SK-N-SH treated with all-trans-retinoic acid at 6 μM for 48 hours (cell line): ENCODE data around the gene RABGGTB.
"Not testable (repeated sequence)": the region's sequence is repeated elsewhere in the genome, so short reads cannot be mapped to it uniquely, and the experiment has no call there.

Experiments used
- ATAC-seq: fragments of 200-7000 bp; cut with Tn5 transposase; 3 replicates; pipeline ENCODE4 v1.9.1; 2020; ENCODE audit warnings: mild to moderate bottlenecking, moderate library complexity
- ARNTL ChIP-seq: fragments of 450-650 bp; formaldehyde crosslinking; IDR thresholded peaks from 2 replicates; pipeline ENCODE4 v1.5.0; 2020; ENCODE audit warnings: low read depth, mild to moderate bottlenecking, moderate library complexity, borderline replicate concordance
- BACH2 ChIP-seq: fragments of 250-450 bp; sonication (Bioruptor Pico); IDR thresholded peaks from 2 replicates; pipeline ENCODE4 v1.9.0; 2021; ENCODE audit warnings: mild to moderate bottlenecking, borderline replicate concordance
- CSDC2 ChIP-seq: fragments of 250-450 bp; sonication (Bioruptor Pico); IDR thresholded peaks from 2 replicates; pipeline ENCODE4 v1.5.0; 2020; ENCODE audit warnings: mild to moderate bottlenecking, moderate library complexity
- CSRNP3 ChIP-seq: fragments of 250-450 bp; sonication (Bioruptor Pico); IDR thresholded peaks from 2 replicates; pipeline ENCODE4 v1.5.1; 2021; ENCODE audit warnings: mild to moderate bottlenecking, moderate library complexity
- ESRRG ChIP-seq: fragments of 250-450 bp; sonication (Bioruptor Pico); IDR thresholded peaks from 2 replicates; pipeline ENCODE4 v1.6.1; 2021; ENCODE audit warnings: mild to moderate bottlenecking
- ISL1 ChIP-seq: fragments of 250-450 bp; sonication (Bioruptor Pico); IDR thresholded peaks from 2 replicates; pipeline ENCODE4 v2.1.2; 2022; ENCODE audit warnings: mild to moderate bottlenecking, moderate library complexity
- PATZ1 ChIP-seq: fragments of 250-450 bp; sonication (Bioruptor Pico); IDR thresholded peaks from 2 replicates; pipeline ENCODE4 v1.8.0; 2020; ENCODE audit warnings: mild to moderate bottlenecking, moderate library complexity, borderline replicate concordance
- RARB ChIP-seq: fragments of 250-450 bp; sonication (Bioruptor Pico); IDR thresholded peaks from 2 replicates; pipeline ENCODE4 v1.8.0; 2021; ENCODE audit warnings: mild to moderate bottlenecking, moderate library complexity
- SNAI2 ChIP-seq: fragments of 250-450 bp; sonication (Bioruptor Pico); IDR thresholded peaks from 2 replicates; pipeline ENCODE4 v1.5.0; 2020; ENCODE audit warnings: mild to moderate bottlenecking, moderate library complexity
- TCF4 ChIP-seq: fragments of 250-450 bp; sonication (Bioruptor Pico); IDR thresholded peaks from 2 replicates; pipeline ENCODE4 v1.8.0; 2021; ENCODE audit warnings: mild to moderate bottlenecking, moderate library complexity, borderline replicate concordance
- TOX ChIP-seq: fragments of 250-450 bp; sonication (Bioruptor Pico); IDR thresholded peaks from 2 replicates; pipeline ENCODE4 v1.8.0; 2021; ENCODE audit warnings: mild to moderate bottlenecking, moderate library complexity, borderline replicate concordance
- TSHZ2 ChIP-seq: fragments of 250-450 bp; sonication (Bioruptor Pico); IDR thresholded peaks from 2 replicates; pipeline ENCODE4 v1.5.0; 2020; ENCODE audit warnings: mild to moderate bottlenecking, moderate library complexity
- ZC3H10 ChIP-seq: fragments of 250-450 bp; sonication (Bioruptor Pico); IDR thresholded peaks from 2 replicates; pipeline ENCODE4 v1.5.1; 2021; ENCODE audit warnings: mild to moderate bottlenecking, moderate library complexity
- ZFP3 ChIP-seq: fragments of 250-450 bp; sonication (Bioruptor Pico); IDR thresholded peaks from 2 replicates; pipeline ENCODE4 v1.5.0; 2020; ENCODE audit warnings: mild to moderate bottlenecking, moderate library complexity
- ZFP30 ChIP-seq: fragments of 450-650 bp; formaldehyde crosslinking; IDR thresholded peaks from 2 replicates; pipeline ENCODE4 v1.5.0; 2022; ENCODE audit warnings: mild to moderate bottlenecking, moderate library complexity
- ZNF565 ChIP-seq: fragments of 450-650 bp; formaldehyde crosslinking; conservative IDR thresholded peaks from 2 replicates; pipeline ENCODE4 v1.5.0; 2020; ENCODE audit warnings: low read depth, mild to moderate bottlenecking, moderate library complexity
- ZNF70 ChIP-seq: fragments of 450-650 bp; formaldehyde crosslinking; IDR thresholded peaks from 2 replicates; pipeline ENCODE4 v1.5.0; 2020; ENCODE audit warnings: mild to moderate bottlenecking, moderate library complexity
- ZNF8 ChIP-seq: fragments of 450-650 bp; formaldehyde crosslinking; IDR thresholded peaks from 2 replicates; pipeline ENCODE4 v1.5.0; 2020; ENCODE audit warnings: mild to moderate bottlenecking, moderate library complexity
- TF ChIP-seq, protein P1 (sequence below): fragments of 250-450 bp; sonication (Bioruptor Pico); IDR thresholded peaks from 2 replicates; pipeline ENCODE4 v1.8.0; 2021; ENCODE audit warnings: low read depth, mild to moderate bottlenecking, moderate library complexity, borderline replicate concordance

Gene RABGGTB

GRCh38 chr1:75808921-75809320, 22.9 kb downstream of the RABGGTB start:
- no peak for TF ChIP-seq BACH2 (CRISPR knock-in tag)
- TF ChIP-seq, protein P1, sequence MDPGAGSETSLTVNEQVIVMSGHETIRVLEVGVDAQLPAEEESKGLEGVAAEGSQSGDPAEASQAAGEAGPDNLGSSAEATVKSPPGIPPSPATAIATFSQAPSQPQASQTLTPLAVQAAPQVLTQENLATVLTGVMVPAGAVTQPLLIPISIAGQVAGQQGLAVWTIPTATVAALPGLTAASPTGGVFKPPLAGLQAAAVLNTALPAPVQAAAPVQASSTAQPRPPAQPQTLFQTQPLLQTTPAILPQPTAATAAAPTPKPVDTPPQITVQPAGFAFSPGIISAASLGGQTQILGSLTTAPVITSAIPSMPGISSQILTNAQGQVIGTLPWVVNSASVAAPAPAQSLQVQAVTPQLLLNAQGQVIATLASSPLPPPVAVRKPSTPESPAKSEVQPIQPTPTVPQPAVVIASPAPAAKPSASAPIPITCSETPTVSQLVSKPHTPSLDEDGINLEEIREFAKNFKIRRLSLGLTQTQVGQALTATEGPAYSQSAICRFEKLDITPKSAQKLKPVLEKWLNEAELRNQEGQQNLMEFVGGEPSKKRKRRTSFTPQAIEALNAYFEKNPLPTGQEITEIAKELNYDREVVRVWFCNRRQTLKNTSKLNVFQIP (CRISPR knock-in tag): no peak
- no peak for TF ChIP-seq TCF4
- no peak for TF ChIP-seq ZFP30 (CRISPR knock-in tag)
- ATAC-seq: no peak

DNA sequence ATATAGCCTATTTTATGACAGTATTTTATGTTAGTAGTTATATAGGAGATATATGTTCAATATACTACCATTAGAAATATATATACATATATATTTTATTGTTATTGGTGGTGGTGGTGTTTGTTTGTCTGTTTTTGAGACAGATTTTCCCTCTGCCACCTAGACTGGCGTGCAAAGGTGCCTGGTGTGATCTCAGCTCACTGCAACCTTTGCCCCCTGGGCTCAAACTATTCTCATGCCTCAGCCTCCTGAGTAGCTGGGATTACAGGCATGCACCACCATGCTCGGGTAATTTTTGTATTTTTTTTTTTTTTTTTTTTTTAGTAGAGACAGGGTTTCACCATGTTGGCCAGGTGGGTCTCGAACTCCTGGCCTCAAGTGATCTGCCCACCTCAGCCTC, 24.1 kb downstream of the RABGGTB start:
- not testable (repeated sequence) for ATAC-seq

DNA sequence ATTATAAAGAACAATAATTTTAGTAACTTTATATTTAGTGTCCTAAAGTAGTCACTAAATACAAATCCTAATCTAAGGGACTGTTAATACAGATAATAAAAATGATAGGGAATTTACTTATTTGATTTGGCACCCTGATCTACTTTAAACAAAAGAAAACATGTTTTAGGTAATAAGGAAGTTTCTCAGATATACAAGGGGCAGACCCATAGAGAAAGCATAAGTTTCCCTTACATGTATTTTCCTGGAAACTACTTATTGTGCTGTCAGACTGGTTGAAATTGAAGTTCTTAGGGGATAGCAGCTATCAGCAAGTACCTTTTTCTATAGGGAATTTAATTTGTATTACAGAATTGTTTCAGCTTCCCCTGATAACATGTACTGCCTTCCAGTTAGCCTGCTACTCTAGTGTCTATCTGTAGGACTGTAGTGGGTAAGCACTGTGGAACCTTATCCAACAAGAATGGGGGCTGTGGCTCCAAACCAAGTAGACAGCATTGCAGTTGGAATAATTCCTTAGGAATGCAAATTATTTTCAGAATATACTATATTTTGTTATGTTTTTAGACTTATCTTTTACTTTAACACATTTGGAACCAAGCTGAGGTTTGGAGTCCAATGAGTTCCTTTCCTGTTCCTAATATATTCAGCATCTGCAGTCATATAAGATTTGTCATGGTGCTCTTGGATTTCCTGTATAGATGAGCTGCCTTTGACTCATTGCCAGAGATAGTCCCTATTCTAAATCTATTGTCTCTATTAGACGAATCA, 25.3 kb downstream of the RABGGTB start:
- ATAC-seq: peak; percentile 76
- TF ChIP-seq PATZ1 (CRISPR knock-in tag) (no peak), CSDC2 (CRISPR knock-in tag) (no peak), TOX (CRISPR knock-in tag) (no peak), RARB (CRISPR knock-in tag) (no peak)

- TF ChIP-seq CSRNP3 (CRISPR knock-in tag) (no peak), RARB (CRISPR knock-in tag) (no peak), ZFP30 (CRISPR knock-in tag) (no peak), TSHZ2 (CRISPR knock-in tag) (no peak), ZC3H10 (CRISPR knock-in tag) (no peak), ZNF70 (CRISPR knock-in tag) (no peak)
These were observed 26.0 kb downstream of the RABGGTB start for GRCh38 chr1:75812065-75812464.

GRCh38 chr1:75823596-75823995, 37.5 kb downstream of the RABGGTB start:
- not testable (repeated sequence) for ATAC-seq

More at GRCh38 chr1:75812065-75812464, 26.0 kb downstream of the RABGGTB start:
- ATAC-seq: no peak

GRCh38 chr1:75836528-75837100, 50.6 kb downstream of the RABGGTB start:
- ATAC-seq: no peak
- TF ChIP-seq ISL1 (CRISPR knock-in tag): no peak
- no peak for TF ChIP-seq ESRRG
- no peak for TF ChIP-seq ZNF565
- no peak for TF ChIP-seq ZNF8 (CRISPR knock-in tag)
- no peak for TF ChIP-seq PATZ1 (CRISPR knock-in tag)
- TF ChIP-seq BACH2 (CRISPR knock-in tag): no peak
- TF ChIP-seq ZFP3 (CRISPR knock-in tag): no peak
- TF ChIP-seq ZFP30 (CRISPR knock-in tag): no peak
- no peak for TF ChIP-seq TOX (CRISPR knock-in tag)
- TF ChIP-seq ARNTL (CRISPR knock-in tag): no peak
- TF ChIP-seq TCF4: no peak
- no peak for TF ChIP-seq TSHZ2 (CRISPR knock-in tag)
- no peak for TF ChIP-seq SNAI2 (CRISPR knock-in tag)
